HL-60/S4 (cell line): ENCODE results near the gene PIGBOS1.
"Not testable (repeated sequence)": the region's sequence is repeated elsewhere in the genome, so short reads cannot be mapped to it uniquely, and the experiment has no call there.

ENCODE experiments used
- in situ Hi-C: fragments of 300-500 bp; cut with MboI; formaldehyde crosslinking; loops from 2 replicates; pipeline ENCODE4 v1.14.3; 2022; ENCODE audit warnings: low sequenced_read_pairs

Gene PIGBOS1

GRCh38 chr15:55302801-55303200, 16.1 kb downstream of the PIGBOS1 start:
- in situ Hi-C loops = not testable (repeated sequence)

DNA sequence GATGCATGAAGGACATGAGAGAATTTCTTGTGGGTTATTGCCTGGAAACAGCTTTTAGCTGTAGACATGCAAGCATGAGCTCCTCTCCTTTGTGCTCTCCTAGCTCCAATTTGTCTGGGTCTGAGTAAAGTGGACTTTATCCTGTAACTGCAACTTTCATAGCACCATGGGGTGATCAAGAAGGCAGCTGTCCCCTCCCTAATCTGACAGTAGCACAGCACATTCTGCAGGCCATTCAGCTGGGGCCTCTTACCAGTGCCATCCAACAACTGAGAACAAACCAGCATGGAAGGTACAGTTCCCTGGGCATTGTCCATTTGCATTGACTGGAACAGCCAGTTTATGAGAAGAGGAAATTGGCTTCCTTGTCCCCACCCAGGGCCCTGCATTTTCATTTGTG, 21.6 kb downstream of the PIGBOS1 start:
- in situ Hi-C loops = no loop called here

- in situ Hi-C loops = no loop called here
These were observed 28.3 kb downstream of the PIGBOS1 start for GRCh38 chr15:55290528-55291057.

DNA sequence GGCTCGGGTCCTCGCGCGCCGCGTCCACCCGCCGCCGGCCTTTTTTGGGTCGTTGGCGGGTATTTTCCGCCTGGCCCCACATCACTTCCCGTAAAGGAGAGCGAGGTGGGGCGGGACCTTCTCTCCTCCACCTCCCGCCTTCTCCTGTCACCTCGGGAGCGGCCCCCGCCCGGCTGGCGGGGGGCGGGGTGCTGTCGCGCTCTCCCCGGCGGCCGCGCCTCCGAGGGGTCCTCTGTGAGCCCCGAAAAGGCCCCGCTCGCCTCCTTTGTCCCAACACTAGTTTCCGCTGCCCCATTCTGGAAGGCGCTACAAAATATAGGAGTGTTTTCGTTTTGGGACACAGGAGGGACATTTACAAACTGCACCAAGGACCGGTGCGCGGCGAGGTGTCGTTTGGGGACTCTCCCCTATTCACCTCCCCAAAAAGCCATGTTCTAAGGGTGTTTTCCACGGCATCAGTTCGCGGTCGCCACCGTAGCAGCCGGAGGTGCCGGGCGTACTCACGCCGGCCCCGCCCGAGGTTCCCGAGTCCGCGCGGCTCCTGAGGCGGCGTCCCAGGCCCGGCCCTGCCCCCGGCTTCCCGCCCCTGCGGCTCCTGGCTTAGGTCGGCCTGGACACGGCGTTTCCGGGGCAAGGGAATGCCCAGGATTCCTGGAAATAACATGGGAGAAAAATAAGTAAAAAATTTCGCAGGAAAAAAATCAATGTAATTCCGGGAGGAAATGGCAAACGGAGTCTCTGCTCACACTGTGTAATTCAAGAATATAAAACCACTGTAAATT, 29.0 kb downstream of the PIGBOS1 start, which contains the start of gene RAB27A:
Gene RAB27A (minus strand): TSS at position 68 of the 782 bp plus-strand sequence. CDS start 54,879 bp downstream, outside the sequence.
- in situ Hi-C loops = loop anchor here (5.0 kb wide), 1 partner anchor 73 kb away; no protein-coding TSS in a partner anchor

- in situ Hi-C loops = loop anchor here (5.0 kb wide), 1 partner anchor 72 kb away; no protein-coding TSS in a partner anchor
These were observed 29.7 kb downstream of the PIGBOS1 start for GRCh38 chr15:55289011-55289745.

DNA sequence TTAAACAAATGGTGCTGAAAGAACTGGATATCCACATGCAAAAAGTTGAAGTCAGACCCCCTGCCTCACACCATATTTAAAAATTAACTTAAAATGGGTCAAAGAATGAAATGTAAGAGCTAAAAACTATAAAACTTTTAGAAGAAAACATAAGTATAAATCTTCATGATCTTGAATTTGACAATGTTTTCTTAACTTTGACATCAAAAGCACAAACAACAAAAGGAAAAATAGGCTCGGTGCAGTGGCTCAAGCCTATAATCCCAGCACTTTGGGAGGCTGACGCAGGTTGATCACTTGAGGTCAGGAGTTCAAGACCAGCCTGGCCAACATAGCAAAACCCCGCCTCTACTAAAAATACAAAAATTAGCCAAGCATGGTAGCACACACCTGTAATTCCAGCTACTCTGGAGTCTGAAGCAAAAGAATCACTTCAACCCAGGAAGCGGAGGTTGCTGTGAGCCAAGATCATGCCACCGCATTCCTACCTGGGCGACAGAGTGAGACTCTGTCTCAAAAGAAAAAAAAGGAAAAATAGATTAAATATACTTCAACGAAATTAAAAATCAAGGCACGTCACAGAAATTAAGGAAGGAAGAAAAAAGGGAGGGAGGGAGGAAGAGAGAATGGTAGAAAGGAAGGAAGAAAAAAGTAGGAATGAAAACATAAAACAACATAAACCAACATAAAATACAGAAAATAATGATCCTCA, 30.8 kb downstream of the PIGBOS1 start:
- in situ Hi-C loops = loop anchor here (5.0 kb wide), 1 partner anchor 71 kb away; no protein-coding TSS in a partner anchor

- in situ Hi-C loops = loop anchor here (5.0 kb wide), 1 partner anchor 69 kb away; no protein-coding TSS in a partner anchor
These were observed 32.3 kb downstream of the PIGBOS1 start for GRCh38 chr15:55286442-55287189.

DNA sequence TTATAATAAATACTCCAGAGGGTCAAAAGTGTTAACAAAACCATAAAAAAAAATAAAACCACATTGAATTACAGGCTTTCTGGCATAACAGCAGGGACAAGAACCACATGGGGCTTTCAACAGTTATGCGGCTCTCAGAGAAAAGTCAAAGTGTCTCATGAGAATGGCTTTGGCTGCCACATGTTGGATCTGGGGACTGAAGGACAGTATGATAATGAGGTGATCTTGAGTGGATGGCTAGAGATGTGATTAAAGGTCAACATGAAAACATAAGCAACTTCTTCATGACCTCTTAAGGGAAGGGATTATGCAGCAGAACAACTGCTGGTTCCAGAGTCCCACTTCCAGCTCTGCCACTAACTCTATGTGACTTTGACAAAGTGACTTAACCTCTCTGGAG, 34.5 kb downstream of the PIGBOS1 start:
- in situ Hi-C loops = no loop called here

DNA sequence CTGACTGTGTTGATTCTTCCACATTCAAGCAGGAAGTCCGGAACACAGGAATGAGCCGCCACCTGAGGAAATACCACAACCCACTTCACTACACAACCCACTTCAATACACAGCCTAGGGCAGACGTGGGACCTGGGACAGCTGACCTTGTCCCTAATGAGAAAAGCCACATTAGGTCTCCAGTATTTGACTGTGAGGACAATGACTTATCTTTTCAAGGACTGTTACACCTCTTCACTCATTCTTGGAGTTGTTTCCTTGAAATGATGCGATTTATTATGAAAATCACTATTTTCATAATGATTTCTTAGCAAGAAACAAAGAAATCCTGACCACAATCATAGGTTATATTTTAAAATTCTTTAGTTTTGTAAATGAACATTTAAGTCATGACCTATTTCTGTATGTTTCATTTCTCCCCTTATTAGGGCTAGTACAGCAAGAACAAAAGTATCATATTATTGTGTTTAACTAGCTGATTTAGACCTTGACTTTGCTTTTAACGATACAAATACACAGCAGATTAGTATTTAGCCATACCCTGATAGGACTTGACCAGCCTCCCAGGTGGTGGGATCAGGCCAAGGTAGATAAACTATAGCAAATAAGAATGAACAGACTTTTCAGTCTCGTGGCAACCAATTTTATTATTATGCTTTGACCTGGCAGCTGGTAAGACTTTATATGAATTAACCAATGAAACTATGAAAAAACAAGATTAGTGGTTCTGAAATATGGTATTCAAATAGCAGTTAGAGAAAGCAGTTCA, 35.4 kb downstream of the PIGBOS1 start:
- in situ Hi-C loops = no loop called here

GRCh38 chr15:55282284-55282833, 36.6 kb downstream of the PIGBOS1 start:
- in situ Hi-C loops = no loop called here

- in situ Hi-C loops = no loop called here
These were observed 37.2 kb downstream of the PIGBOS1 start for GRCh38 chr15:55281517-55282228.

DNA sequence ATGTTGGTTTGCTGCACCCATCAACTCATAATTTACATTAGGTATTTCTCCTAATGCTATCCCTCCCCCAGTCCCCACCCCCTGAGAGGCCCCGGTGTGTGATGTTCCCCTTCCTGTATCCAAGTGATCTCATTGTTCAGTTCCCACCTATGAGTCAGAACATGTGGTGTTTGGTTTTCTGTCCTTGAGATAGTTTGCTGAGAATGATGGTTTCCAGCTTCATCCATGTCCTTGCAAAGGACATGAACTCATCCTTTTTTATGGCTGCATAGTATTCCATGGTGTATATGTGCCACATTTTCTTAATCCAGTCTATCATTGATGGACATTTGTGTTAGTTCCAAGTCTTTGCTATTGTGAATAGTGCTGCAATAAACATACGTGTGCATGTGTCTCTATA, 38.3 kb downstream of the PIGBOS1 start:
- in situ Hi-C loops = not testable (repeated sequence)

GRCh38 chr15:55279746-55280351, 39.1 kb downstream of the PIGBOS1 start:
- in situ Hi-C loops = no loop called here

DNA sequence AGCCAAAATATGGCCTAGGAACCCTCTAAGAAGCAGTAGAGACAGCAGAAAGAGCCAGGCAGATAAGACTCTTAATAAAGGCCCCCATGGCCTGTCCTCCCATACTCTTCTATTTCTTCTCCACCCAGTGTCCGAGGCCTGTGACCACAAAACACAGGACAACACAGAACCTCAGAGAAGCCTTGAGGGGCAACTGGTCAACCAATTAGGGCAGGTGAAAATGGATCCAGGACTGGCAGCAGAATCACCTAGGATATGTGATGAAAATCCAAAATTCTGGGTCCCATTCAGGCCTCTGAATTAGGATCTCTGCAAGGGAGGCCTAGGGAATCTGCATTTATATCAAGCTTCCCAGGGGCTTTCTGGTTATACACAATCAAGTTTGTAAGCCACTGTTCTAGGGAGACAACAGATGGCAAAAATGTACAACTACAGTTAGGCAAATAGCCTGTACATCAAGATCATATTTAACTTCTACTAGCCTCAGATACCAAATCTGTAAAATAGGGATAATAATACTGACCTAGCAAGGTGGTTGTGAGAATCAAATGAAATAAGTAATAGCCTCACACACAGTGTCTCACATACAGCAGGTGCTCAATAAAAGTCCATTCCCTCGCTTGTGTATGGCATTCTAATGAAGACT, 39.7 kb downstream of the PIGBOS1 start:
- in situ Hi-C loops = no loop called here

DNA sequence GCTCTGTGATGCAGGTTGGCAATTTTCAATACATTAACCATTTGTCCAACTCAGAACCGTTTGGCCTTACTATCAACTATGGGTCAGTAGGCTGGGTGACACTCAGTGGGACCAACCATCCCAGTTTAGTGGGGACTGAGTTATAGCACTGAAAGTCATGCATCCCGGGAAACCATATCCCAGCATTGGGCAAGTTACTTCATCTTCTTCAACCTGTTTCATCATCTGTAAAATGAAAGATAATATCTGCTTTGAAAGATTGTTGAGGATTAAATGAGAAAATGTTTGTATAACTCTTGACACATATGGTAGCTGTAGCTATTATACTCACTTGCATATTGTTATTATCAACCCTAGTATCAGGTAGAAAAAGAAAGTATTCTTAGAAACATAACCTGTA, 41.2 kb downstream of the PIGBOS1 start:
- in situ Hi-C loops = no loop called here

DNA sequence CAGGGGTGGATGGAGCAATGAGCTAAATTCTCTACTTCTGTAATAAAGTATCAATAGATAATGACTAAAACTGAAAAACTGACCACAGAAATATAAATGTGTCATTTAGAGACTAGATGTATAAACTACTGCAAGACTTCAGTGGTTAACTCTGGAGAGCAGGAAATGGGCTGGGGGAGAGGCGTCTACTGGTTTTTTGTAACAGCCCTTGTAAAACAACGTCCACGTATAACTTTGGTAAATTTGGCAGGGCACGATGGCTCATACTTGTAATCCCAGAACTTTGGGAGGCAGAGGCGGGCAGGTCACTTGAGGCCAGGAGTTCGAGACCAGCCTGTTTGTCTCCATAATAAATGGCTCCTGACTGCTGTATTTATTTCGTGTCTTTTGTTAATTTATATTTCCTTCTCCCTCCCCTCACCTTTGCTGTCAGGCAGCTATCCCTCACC, 41.8 kb downstream of the PIGBOS1 start:
- in situ Hi-C loops = no loop called here

- in situ Hi-C loops = no loop called here
These were observed 42.6 kb downstream of the PIGBOS1 start for GRCh38 chr15:55276324-55276723.

DNA sequence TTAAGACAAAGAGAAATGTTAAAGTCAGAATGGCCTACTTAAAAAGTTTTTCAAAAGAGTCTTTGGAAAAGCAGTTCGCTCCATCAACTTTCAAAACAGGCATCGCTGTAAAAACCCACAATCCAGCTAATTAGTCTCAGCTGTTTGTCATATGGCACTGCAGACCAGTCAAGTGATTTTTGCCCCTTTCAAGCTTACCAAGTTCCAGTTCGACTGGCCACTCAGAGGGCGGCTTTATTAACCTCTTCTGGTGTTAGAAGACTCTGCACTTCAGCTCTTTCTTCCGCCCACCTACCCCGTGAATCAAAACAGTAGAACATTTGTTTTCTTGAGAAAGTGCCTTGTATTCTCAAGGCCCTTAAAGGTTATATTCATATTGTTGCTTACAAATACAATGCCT, 48.6 kb downstream of the PIGBOS1 start:
- in situ Hi-C loops = no loop called here
